Heart left ventricle (tissue), 13 donors: ENCODE results near the gene PDPR.
"Not testable (repeated sequence)": the region's sequence is repeated elsewhere in the genome, so short reads cannot be mapped to it uniquely, and the experiment has no call there.

Experiments used
- CTCF ChIP-seq, 12 donors: fragments of 200-600 bp; sonication (generic) in 4 of 12; IDR thresholded peaks; one replicate each; pipeline versions ENCODE4 v1.5.0 to v1.8.0; 2018 to 2022; ENCODE audit warnings: antibody characterized with exemption in 12 of 12, mild to moderate bottlenecking in 5 of 12
- POLR2A ChIP-seq, 2 donors: fragments of 450-650 bp; IDR thresholded peaks; one replicate each; pipeline ENCODE4 v1.6.1; 2017; ENCODE audit warnings: antibody characterized with exemption in 2 of 2, mild to moderate bottlenecking in 2 of 2, moderate library complexity in 2 of 2
- donor health status: ischemic (EF 13 %, LVEDD 7.1; RV severe dilation, severe dysfunction).
- donor health status: DM: no; HTN: yes; CAD: no.
- donor health status: DM: no; HTN: no; CAD: no.
- donor health status: ischemic (EF 25% LVEDD 6.9; RV normal size, moderate dysfunction).
- donor health status: ischemic (EF 25% LVEDD 5.7; RV mildly dilated, moderate dysfunction).
- donor health status: ischemic (EF 35%, LVEDD 5.7; RV mildly dilated, moderate dysfunction).
- donor health status: nonischemic (EF 11% LVEDD 7.7; RV severe dilation, severe dysfunction).
- donor health status: DM: yes; HTN: yes; CAD: no.
- donor health status: PGD.
- donor health status: ischemic (EF 29% LVEDD 5.4; RV normal size, mild dysfunction).
- donor health status: nonischemic (EF 23%, LVEDD 6.1; RV moderate dilation, normal function).

GRCh38 chr16:70064841-70065370, 49.2 kb upstream of the PDPR start:
- TF ChIP-seq CTCF, POLR2A (IDR thresholded peaks at IDR 0.05): not testable (repeated sequence)
